ENCODE results near the gene ALX1. TPM values are rescaled to one million over a fixed set of nuclear protein-coding genes. Genes with fewer than 3 reads are reported as not detected.

Gene ALX1
- total and polyA plus RNA-seq, 2 of the 4 experiments (the other 2 are of a cell fraction) = not detected

- no peak overlapping the region for H3K4me2 ChIP-seq (ENCODE audit: low read depth, low read length)
- ATAC-seq (ENCODE audit: low read depth) = no peak
- no peak overlapping the region for H4K8ac ChIP-seq (ENCODE audit: low read depth in 2 of 2, low read length in 2 of 2)
- no peak overlapping the region for H3K9ac ChIP-seq (ENCODE audit: low read depth, low read length)
- H3K36me3 ChIP-seq (ENCODE audit: control insufficient read depth, insufficient read depth, low read length) = no peaks in the 10 kb centered on the region
- H3K14ac ChIP-seq (replicated peaks; ENCODE audit: low read depth, low read length) = no peak overlapping the region
- H3K4me1 ChIP-seq (ENCODE audit: control insufficient read depth, insufficient read depth, low read length) = no peaks in the 10 kb centered on the region
- intact Hi-C loops (cut with micrococcal nuclease) (no loop called here), dilution Hi-C loops (cut with HindIII; ENCODE audit: low sequenced_read_pairs, unreplicated experiment) (no loop called here), in situ Hi-C loops (cut with MboI; ENCODE audit: low sequenced_read_pairs) (no loop called here)
- no peaks in the 10 kb centered on the region for H3K9me1 ChIP-seq (ENCODE audit: insufficient read depth, low read length)
- H3K79me1 ChIP-seq (ENCODE audit: low read depth in 1 of 2, low read length in 2 of 2) = no peaks in the 10 kb centered on the region
- H2AK9ac ChIP-seq (replicated peaks; ENCODE audit: low read depth, low read length, poor library complexity) = no peak overlapping the region
- H2BK15ac ChIP-seq (ENCODE audit: low read depth, low read length) = no peak overlapping the region
- DNase-seq = no peak
- no peak overlapping the region for H3K4me3 ChIP-seq (ENCODE audit: insufficient read depth, low read depth, low read length)
- no peak overlapping the region for H2AK5ac ChIP-seq (ENCODE audit: low read depth, low read length)
- H3K27me3 ChIP-seq (ENCODE audit: control insufficient read depth, insufficient read depth, low read length) = no peaks in the 10 kb centered on the region
- H3K4ac ChIP-seq (ENCODE audit: low read depth, low read length) = no peak overlapping the region
- no peak for TF ChIP-seq FOS (IDR thresholded peaks at IDR 0.05; ENCODE audit: low read depth, low read length)
- no peak for TF ChIP-seq RAD21 (IDR thresholded peaks at IDR 0.05; ENCODE audit: low read length)
- TF ChIP-seq CHD1 (IDR thresholded peaks at IDR 0.05; ENCODE audit: low read depth, low read length) = no peak
- TF ChIP-seq ELK1 (IDR thresholded peaks at IDR 0.05; ENCODE audit: borderline replicate concordance, low read depth, low read length) = no peak
- no peak for TF ChIP-seq RFX5 (IDR thresholded peaks at IDR 0.05; ENCODE audit: low read depth, low read length)
- no peak for TF ChIP-seq SMC3 (IDR thresholded peaks at IDR 0.05; ENCODE audit: low read depth, low read length)
- TF ChIP-seq NFE2L2 (IDR thresholded peaks at IDR 0.05; ENCODE audit: low read depth, low read length) = no peak
- no peak for TF ChIP-seq RCOR1 (IDR thresholded peaks at IDR 0.05; ENCODE audit: insufficient replicate concordance, low read length)
- TF ChIP-seq CEBPB (IDR thresholded peaks at IDR 0.05; ENCODE audit: low read depth, low read length) = no peak
- no peak for TF ChIP-seq USF2 (IDR thresholded peaks at IDR 0.05; ENCODE audit: low read depth, low read length)
- TF ChIP-seq MAZ (IDR thresholded peaks at IDR 0.05; ENCODE audit: borderline replicate concordance, low read depth, low read length) = no peak
- no peak for TF ChIP-seq CTCF (conservative IDR thresholded peaks at IDR 0.05; ENCODE audit: low read depth, low read length)
- no peak for TF ChIP-seq POLR2A (IDR thresholded peaks at IDR 0.05; ENCODE audit: low read depth, low read length)
- no peak for TF ChIP-seq MAFK (IDR thresholded peaks at IDR 0.05; ENCODE audit: low read depth, low read length)
- no peak for TF ChIP-seq MXI1 (IDR thresholded peaks at IDR 0.05; ENCODE audit: borderline replicate concordance, low read depth, low read length)
- no peak for TF ChIP-seq BHLHE40 (IDR thresholded peaks at IDR 0.05; ENCODE audit: low read depth, low read length)
- no peak overlapping the region for H3K56ac ChIP-seq (ENCODE audit: extremely low read depth, insufficient read depth, low read length)
- H2BK20ac ChIP-seq (ENCODE audit: low read depth, low read length) = no peak overlapping the region
- no peak overlapping the region for H3K27ac ChIP-seq (ENCODE audit: insufficient read depth, low read length)
- no peaks in the 10 kb centered on the region for H3K9me3 ChIP-seq (ENCODE audit: control insufficient read depth, insufficient read depth, low read length)
- CTCF ChIA-PET = no interaction called here
- H2BK120ac ChIP-seq (ENCODE audit: low read depth, low read length) = no peak overlapping the region
- no peak overlapping the region for H4K91ac ChIP-seq (ENCODE audit: insufficient read depth, low read depth, low read length)
- POLR2A ChIA-PET (ENCODE audit: unreplicated experiment) = no interaction called here
- H3K23ac ChIP-seq (ENCODE audit: low read depth, low read length) = no peak overlapping the region
- no peak overlapping the region for H2BK5ac ChIP-seq (ENCODE audit: low read depth, low read length, poor library complexity, severe bottlenecking)
- no peak overlapping the region for H2AFZ ChIP-seq (replicated peaks; ENCODE audit: low read length, poor library complexity)
- BruUV-seq (replicated peaks) = no TSS peak
- no peaks in the 10 kb centered on the region for H4K20me1 ChIP-seq (ENCODE audit: insufficient read depth, low read length)
- H4K5ac ChIP-seq (ENCODE audit: low read depth, low read length) = no peak overlapping the region
- no peak overlapping the region for H3K18ac ChIP-seq (ENCODE audit: low read depth, low read length)
These were observed 70.3 kb downstream of the ALX1 start for GRCh38 chr12:85350356-85350755.
